Left hindlimb (tissue), 1 donor: ENCODE data around the gene ETHE1.
A peak's percentile ranks its signal among the peaks of the same experiment; 100 is the strongest.
"Not testable (repeated sequence)": the region's sequence is repeated elsewhere in the genome, so short reads cannot be mapped to it uniquely, and the experiment has no call there.

ENCODE experiments used
- DNase-seq: peaks from one replicate; pipeline ENCODE4 v3.0.0-alpha.2; 2018

The ETHE1 gene

DNA sequence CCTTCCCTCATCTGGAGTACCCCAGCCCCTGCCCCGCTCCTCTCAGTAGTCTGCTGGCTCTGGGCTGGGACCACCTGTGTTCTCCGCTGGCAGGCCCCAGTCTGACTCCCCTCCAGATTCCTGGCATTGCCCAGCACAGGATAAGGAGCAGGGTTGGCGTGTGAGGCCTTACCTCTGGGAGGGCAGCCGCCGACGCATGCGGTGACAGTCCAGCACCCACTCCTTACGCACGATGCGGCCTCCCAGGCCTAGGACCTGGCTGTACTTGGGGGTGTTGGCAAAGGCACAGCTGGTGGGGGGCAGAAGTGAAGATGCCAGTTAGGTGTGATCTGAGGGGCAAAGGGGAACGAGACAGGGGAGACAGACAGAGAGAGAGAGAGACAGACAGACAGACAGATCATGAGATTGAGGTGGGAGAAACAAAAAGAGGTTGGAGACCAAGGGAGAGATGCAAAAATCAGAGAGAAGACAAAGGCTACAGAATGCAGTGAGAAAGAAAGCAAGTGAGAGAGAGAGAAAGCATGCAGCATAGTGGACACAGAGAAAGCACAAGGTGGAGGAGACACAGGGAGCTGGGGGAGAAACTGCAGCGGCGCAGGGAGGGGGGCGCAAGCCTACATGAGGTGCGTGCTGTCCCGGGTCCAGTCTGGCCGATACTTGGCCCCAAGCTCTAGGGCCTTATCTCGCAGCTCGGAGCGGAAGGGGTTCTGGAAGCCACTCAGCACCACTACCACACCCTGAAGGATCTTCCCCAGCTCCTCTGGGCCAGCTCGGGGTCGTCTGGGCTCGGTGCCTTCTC is 24.6 kb upstream of the ETHE1 start:
- no peak for DNase-seq

DNA sequence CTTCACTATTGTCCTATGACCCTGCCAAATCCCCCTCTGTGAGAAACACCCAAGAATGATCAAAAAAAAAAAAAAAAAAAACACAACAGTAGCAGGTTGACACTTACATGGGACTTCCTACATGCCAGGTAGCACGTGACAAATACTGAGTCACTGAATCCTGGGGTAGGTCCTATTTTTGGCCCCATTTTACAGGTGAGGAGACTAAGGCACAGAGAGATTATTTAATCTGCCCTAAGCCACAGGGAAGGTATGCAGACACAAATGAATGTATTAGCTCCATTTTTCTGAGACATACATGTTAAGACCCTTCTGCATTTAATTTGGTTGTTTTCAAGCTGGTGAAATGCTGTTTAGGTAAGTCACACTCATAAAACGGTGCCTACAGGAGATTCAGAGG is 21.7 kb upstream of the ETHE1 start:
- DNase-seq = no peak

DNA sequence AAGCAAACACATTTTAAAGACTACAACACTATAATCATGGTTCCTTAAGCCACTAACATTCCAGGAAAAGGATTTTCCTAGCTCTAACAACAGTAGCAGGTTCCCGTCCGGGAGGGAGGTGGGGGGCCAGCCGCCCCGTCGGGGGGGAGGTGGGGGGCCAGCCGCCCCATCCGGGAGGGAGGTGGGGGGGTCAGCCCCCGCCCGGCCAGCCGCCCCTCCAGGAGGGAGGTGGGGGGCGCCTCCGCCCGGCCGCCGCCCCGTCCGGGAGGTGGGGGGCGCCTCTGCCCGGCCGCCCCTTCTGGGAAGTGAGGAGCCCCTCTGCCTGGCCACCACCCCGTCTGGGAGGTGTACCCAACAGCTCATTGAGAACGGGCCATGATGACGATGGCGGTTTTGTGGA is 20.9 kb upstream of the ETHE1 start:
- DNase-seq = not testable (repeated sequence)

DNA sequence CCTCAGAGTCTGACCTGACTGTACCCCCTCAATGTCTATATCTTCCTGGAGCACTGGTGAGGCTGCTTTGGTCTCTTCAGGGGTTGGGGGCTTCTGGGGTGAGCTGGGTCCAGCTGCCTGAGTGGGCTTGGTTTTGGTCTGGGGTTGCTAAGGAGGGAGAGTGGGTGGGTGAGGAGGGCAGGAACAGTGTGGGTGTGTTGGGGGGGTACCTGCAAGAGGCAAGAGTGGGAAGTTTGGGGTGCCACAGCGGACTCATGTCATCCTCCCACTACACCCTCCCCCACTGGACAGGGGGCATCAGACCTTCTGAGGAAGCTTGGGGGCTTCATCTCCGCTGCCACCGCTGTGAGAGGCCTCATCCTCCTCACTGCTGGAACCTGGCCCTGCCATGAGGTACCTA is 19.6 kb upstream of the ETHE1 start:
- no peak for DNase-seq

DNA sequence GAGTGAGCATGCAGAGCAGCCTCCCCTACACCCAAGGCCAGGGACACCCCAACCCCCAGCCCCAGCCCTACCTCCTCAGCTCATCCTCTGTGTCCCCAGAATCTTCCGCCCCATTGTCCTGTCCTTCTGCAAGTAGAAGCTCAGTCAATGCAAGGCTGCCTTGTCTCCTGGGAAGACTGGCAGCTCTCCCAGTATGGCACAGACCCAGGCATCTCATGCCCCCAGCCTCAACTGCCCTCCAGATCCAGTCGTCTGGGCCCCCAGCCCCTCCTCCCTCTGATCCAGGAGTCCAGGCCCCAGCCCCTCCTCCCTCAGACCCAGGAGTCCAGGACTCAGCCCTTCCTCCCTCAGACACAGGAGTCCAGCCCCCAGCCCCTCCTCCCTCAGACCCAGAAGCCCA is 19.0 kb upstream of the ETHE1 start:
- DNase-seq = no peak

DNA sequence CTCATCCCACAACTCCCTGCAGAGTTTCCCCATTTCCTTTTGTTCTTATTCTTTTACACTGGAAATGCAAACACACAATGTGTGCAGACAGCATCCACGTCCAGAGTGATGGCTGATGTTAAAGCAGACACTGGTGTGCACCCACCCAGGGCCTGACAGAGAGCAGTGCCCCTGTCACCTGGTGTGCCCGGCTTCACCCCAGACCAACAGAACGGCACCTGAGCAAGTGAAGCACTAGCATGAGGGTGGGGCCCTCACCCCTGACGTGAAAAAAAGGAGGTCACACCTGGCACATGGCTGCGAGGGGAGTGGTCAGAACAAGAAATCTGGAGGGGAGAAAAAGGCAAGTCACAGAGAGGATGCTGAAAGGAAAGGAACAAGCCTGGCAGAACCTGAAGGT is 18.3 kb upstream of the ETHE1 start:
- DNase-seq = no peak

DNA sequence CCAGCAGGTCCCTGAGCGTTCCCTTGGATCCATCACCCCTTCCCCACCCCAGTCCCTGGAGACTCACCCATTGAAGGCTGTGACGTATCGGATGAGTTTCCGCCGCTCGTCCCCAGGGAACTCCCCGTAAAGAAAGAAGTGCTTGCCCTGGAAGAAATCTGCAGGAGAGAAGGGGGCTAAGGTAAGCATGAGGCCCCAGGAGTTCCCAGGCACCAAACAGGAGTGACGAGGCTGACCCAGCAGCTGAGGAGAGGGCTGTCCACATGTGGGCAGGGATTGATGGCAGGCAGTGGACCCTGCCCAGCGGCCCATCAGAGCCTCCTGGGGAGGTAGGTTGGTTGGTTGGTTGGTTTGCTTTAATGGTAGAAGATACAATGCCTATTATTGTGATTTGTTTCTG is 17.1 kb upstream of the ETHE1 start:
- DNase-seq = no peak

DNA sequence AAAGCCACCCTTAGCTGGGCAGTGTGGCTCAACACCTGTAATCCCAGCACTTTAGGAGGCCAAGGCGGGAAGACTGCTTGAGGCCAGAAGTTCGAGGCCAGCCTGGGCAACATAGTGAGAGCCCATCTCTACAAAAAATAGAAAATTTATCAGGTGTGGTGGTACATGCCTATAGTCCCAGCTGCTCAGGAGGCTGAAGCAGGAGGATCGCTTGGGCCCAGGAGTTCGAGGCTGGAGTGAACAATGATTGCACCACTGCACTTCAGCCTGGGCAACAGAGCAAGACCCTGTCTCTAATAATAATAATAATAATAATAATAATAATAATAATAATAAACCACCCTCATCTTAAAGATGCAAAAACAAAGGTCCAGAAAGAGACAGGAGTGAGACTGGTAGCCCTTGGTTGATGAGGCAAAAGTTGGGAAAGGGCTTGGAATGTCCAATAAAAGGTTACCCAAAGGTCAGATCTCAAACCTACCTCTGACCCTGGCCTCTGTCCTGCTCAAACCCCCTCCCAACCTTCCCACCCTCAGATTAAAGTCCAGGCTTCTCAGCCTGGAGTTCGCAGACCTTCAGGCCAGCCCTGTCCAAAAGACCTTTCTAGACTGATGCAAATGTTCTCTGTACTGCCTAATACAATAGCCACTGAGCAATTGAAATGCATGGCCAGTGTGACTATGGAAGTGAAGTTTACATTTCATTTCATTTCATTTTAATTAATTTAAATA is 15.1 kb upstream of the ETHE1 start:
- DNase-seq = no peak

DNA sequence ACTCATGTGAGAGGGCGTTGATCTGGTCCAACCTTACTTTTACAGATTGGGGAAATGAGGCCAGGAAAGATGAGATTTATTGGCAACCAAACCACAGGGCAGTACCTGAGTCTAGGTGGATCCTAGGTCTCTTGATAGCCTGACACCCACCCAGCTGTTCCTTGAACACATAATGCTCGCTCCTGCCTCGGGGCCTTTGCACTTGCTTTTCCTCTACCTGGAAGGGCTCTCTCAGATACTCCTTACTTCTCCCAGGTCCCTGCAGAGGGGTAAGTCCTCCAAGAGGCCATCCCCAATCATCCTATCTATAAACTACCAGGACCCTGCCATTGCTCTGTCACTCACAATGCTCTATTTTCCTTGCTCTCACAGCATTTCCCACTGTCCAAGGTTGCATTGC is 13.4 kb upstream of the ETHE1 start:
- no peak for DNase-seq

DNA sequence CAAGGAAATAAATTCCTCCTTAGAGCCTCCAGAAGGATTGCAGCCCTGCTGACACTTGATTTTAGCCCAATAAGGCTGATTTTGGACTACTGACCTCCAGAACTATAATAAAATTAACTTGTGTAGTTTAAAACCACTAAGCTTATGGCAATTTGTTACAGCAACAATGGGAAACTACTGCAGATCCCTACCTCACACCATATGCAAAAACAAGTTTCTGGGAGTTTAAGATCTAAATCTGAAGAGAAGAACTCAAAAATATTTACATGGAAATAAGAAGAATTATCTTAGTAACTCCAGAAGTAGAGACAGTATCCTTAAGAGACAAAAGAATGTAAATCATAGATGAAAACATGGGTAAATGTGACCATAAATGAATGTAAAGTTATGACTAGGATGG is 11.9 kb upstream of the ETHE1 start:
- DNase-seq = no peak

DNA sequence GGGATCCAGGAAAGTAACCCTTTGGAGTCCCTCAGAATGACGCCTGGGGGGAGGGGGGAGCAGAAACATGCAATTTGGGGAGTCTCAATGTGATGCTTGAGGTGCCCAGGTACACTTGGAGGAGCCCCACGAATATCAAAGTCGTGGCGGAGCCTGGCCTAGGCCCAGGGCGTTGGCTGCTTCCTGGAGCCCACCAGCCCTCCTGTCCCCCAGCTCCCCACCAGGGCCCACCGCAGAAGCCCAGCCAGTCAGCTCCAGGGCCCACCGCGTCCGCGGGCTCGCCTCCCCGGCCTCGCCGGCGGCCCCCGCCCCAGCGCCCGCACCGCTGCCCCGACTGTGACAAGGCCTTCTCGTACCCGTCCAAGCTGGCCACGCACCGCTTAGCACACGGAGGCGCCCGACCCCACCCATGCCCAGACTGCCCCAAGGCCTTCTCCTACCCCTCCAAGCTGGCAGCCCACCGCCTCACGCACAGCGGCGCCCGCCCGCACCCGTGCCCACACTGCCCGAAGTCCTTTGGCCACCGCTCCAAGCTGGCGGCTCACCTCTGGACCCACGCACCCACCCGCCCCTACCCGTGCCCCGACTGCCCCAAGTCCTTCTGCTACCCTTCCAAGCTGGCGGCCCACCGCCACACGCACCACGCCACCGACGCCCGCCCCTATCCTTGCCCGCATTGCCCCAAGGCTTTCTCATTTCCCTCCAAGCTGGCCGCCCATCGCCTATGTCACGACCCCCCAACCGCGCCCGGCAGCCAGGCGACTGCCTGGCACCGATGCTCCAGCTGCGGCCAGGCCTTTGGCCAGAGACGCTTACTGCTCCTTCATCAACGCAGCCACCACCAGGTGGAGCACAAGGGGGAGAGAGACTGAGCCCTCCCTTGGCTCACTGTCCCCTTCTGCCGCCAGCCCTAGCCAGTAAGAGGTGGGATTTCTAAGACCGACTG is 8.1 kb upstream of the ETHE1 start:
- DNase-seq = peak; percentile 82

DNA sequence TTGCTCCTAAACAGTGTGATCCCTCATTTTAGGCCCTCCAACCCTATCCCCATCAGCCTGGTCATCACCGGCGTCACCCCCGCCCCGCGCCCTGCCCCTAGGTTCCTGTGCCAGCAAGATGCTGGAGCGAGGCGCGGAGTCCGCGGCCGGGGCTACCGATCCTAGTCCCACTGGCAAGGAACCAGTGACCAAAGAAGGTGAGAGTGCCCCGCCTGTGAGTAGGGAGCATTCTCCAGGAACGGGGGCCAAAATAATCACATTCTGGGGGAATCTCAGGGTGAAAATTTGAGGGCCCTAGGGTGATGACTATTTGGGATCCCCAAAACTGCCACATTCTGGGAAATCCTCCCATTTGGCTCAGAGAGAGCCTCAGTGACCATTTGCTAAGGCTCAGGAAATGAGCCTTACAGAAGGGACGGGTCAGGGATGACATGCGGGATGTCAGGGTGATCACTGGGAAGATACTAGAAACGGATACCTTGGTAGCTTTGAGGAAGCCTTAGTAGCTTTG is 7.4 kb upstream of the ETHE1 start:
- no peak for DNase-seq

DNA sequence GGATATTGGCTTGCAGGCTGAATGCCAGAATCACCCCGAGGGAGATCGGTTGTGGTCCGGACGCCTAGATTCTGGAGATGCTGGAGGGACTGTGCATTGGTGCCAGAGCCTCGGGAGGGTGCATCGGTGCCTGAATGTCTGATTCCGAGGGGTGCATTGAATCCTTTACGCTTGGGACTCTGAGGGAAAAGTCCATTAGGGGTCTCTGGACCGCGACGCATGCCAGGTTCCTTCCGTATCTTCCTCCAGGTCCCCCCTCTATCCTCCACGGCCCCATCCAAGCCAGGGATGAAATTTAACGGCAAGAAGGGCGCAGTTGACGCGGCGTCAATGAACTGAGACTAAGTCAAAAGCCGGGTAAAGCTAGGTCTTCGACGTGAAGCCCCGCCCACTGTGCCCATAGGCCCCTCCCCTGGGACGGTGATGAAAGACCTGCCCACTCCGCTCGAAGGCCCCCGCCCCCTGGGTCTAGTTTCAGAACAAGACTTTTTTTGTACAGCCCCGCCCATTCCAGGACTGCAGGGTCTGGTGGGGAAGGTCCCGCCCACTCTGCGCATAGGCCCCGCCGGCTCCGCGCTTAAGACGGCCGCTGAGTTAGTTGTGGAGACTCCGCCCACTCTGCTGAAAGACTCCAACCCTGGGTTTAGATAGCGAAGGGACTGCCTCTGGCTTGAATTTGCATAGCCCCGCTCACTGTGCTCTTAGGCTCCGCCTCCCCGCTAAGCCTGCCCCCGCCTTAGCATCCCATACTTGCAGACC is 6.7 kb upstream of the ETHE1 start:
- peak; percentile 99 for DNase-seq

DNA sequence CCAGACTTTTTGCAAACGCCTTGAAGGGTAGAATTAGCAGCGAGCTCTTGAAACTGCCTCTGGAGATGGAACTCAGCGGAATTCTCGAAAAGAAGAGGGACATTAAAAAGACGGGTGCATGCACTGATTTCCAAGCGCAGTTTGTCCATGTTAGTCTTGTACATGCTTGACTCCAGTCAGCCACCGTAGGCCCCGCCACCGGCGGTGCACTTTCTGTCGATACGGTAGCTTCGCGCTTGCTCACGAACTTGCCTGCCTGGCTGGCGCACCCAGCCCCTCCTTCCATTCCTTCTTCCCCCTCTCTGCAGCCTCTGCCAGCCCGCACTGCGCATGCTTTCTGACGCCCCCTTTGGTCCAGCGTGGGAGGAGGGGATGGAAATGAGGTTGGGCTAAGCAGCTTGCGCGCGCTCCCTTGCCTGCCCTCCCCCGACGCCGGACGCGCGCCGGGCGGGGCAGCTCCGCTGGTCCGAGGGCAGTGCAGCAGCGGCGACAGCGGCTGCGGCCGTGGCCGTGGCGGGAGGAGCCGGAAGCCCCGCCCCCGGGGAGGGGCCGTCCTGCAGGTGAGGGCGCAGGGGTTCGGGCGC is 6.1 kb upstream of the ETHE1 start, which contains the start of gene ZNF575:
TSS of gene ZNF575 (plus strand) at position 227 of the 584 bp plus-strand sequence. CDS start 1,235 bp downstream, outside the sequence.
- peak; percentile 99 for DNase-seq

DNA sequence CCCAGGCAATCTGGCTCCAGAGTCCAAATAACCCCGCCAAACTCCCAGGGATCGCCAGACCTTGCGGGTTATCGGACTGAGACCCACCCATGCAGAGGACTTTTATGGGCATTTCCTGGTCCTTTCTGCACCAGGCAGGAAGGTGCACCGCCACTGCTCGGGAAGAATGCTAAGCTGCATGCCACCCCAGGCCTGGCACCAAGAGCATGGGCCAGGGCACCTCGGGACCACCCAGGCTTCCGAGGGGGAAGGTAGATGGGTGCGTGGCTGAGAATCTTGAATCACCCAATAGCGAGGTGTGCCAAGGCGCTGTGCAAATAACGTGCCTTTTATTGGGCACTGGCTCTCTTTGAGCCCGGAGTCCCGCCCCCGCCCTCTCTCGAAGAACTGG is 5.6 kb upstream of the ETHE1 start:
- DNase-seq = peak; percentile 77

DNA sequence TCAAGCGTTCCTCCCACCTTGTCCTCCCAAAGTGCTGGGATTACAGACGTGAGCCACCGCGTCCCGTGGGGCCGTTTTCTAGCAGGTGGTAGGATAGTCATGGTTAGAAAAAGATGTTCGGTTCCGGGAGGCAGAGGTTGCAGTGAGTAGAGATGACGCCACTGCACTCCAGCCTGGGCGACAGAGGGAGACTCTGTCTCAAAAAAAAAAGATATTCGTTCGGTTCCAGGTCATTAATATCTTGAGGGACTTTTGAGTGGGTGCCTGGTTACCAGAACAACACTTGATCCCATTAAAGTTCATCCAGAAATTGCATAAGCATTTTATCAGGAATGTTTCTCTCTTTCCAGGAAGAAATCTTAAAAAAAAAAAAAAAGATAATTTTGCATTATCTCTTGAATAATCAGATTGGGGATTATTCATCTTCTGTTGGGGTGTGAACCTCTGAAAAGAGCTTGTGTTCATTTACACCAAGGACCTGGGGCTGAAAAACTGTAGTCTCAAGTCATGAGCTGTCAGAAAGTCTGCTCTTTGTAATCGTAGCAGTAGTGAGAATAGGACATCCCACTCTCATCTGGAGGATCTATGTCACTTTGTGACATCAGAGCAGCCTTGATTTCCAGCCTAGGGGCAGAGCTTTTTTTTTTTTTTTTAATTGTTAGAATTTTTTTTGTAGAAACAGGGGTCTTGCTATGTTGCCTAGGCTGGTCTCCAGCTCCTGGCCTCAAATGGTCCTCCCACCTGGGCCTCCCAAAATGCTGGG is 1.0 kb upstream of the ETHE1 start:
- no peak for DNase-seq

DNA sequence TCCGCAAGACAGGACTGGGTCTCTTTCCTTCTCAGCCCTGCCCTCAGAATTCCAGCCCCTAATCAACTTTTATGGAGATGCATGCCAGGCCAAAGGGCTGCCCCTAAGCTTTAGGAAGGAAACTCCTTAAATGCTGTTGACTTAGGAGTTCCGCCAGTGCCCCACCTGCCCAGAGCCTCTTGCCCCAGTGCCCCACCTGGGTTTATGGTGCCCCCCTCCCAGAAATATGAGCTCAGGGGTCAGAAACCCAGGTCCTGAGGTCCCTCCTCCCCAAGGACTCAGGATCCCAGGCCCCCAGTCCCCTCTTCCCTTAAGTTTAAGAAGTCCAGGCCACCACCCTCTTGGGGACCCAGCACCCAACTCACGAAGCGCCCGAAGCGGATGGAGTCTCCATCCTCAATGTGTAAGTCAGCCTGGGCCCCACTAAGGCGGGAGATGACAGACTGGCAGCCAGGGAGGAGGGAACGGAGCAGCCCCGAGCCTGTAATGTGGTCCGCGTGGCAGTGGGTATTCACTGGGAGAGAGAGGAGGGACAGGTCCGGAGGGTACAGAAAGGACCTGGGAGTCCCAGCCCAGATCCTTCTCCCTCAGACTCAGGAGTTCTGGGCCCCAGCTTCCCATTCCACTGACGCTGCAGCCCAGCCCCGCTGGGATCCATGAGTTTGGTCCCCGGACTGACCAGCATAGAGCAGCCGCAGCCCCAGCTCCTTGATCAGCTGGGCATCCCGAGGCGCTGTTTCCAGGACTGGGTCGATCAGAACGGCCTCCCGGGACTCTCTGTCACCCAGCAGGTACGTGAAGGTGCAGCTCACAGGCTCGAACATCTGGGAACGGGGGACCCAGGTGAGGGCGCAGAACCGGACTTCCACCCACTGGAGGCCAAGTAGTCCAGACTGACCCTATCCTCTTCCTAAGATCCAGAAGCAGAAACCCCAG is 897 bp downstream of the ETHE1 start:
- no peak for DNase-seq

DNA sequence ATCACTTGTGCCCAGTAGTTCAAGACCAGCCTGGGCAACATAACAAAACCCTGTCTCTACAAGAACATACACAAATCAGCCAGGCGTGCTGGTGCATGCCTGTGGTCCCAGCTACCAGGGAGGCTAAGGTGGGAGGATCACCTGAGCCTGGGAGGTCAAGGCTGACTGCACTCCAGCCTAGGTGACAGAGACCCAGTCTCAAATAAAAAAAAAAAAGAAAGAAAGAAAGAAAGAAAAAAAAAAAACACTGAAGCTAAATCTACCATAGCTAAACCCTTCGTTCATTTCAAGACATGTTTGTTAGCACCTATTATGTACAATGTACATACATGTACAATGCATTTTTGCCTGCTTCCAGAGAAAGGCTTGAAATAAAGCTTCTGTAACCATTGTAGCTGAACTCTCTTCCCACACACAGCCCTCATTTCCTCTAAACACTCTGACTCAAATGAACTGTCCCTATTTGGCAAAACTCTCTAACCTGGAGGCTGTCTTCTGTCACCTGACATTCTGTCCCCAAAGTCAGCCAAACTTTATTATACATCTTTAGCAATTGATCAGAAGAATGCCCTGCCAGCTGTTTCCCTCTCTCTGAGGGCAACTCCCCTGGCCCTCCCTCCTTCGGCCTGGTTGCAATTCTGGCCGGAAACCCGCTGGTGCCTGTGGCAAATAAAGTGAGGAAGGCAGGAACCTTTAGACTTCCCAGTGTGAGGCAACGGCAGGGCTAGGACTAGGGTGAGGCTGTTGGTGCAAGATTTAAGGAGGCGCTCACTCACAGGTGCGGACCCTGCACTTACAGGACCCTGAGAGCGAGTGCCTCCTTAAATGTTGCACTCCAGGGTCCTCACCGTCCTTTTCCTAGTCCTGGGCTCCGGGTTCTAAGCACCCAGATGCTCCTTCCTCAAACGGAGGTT is 1.8 kb downstream of the ETHE1 start:
- no peak for DNase-seq

DNA sequence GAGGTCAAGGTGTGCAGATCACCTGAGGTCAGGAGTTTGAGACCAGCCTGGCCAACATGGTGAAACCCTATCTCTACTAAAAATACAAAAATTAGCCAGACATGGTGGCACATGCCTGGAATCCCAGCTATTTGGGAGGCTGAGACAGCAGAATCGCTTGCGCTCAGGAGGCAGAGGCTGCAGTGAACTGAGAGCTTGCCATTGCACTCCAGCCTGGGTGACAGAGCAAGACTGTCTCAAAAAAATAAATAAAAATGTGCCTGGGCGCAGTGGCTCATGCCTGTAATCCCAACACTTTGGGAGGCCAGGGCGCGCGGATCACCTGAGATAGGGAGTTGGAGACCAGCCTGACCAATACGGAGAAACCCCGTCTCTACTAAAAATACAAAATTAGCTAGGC is 3.3 kb downstream of the ETHE1 start:
- DNase-seq = not testable (repeated sequence)
